Hepatocyte (in vitro differentiated cells): ENCODE results near the gene USP11. TPM values are rescaled to one million over a fixed set of nuclear protein-coding genes. Genes with fewer than 3 reads are reported as not detected.

ENCODE experiments used
- DNase-seq: peaks from one replicate; pipeline ENCODE4 v3.0.0-alpha.2; 2016; ENCODE audit warnings: low spot score
- H2AFZ ChIP-seq: fragments of 200-600 bp; sonication (generic); 2 replicates; pipeline ENCODE4 v1.6.0; 2016; ENCODE audit warnings: antibody characterized with exemption, mild to moderate bottlenecking
- H3K27ac ChIP-seq: fragments of 200-600 bp; sonication (generic); 2 replicates; pipeline ENCODE4 v1.5.1; 2016; ENCODE audit warnings: mild to moderate bottlenecking
- H3K27me3 ChIP-seq: fragments of 200-600 bp; sonication (generic); 2 replicates; pipeline ENCODE4 v1.6.1; 2016
- H3K36me3 ChIP-seq: fragments of 200-600 bp; sonication (generic); replicated peaks from 2 replicates; pipeline ENCODE4 v1.5.1; 2016; ENCODE audit warnings: low read depth; ENCODE audit not compliant: insufficient read depth
- H3K4me1 ChIP-seq: fragments of 200-600 bp; sonication (generic); 2 replicates; pipeline ENCODE4 v1.5.1; 2016; ENCODE audit warnings: mild to moderate bottlenecking, moderate library complexity; ENCODE audit not compliant: insufficient read depth
- H3K4me2 ChIP-seq: fragments of 200-600 bp; sonication (generic); 2 replicates; pipeline ENCODE4 v1.6.0; 2016
- H3K4me3 ChIP-seq: fragments of 200-600 bp; sonication (generic); 2 replicates; pipeline ENCODE4 v1.5.1; 2016; ENCODE audit warnings: mild to moderate bottlenecking
- H3K79me2 ChIP-seq: fragments of 200-600 bp; sonication (generic); 2 replicates; pipeline ENCODE4 v1.6.0; 2017; ENCODE audit warnings: mild to moderate bottlenecking
- H3K9me2 ChIP-seq: fragments of 200-600 bp; sonication (generic); replicated peaks from 2 replicates; pipeline ENCODE4 v1.6.0; 2017; ENCODE audit warnings: mild to moderate bottlenecking; ENCODE audit not compliant: insufficient read depth
- H3K9me3 ChIP-seq: fragments of 200-600 bp; sonication (generic); 2 replicates; pipeline ENCODE4 v1.5.1; 2016; ENCODE audit warnings: low read depth, mild to moderate bottlenecking
- H4K20me1 ChIP-seq: fragments of 200-600 bp; sonication (generic); 2 replicates; pipeline ENCODE4 v1.6.0; 2016; ENCODE audit warnings: mild to moderate bottlenecking; ENCODE audit not compliant: insufficient read depth, poor library complexity, severe bottlenecking
- CTCF ChIP-seq: fragments of 200-600 bp; sonication (generic); IDR thresholded peaks from 2 replicates; pipeline ENCODE4 v1.5.1; 2016; ENCODE audit warnings: antibody characterized with exemption, mild to moderate bottlenecking; ENCODE audit not compliant: poor library complexity
- EZH2 ChIP-seq: fragments of 200-600 bp; sonication (generic); IDR thresholded peaks from 2 replicates; pipeline ENCODE4 v1.6.1; 2016; ENCODE audit warnings: antibody characterized with exemption, mild to moderate bottlenecking, borderline replicate concordance
- EZH2phosphoT487 ChIP-seq: fragments of 200-600 bp; sonication (generic); IDR thresholded peaks from one replicate; pipeline ENCODE4 v1.6.1; 2018; ENCODE audit warnings: antibody characterized with exemption, mild to moderate bottlenecking, low read depth, moderate library complexity; ENCODE audit not compliant: unreplicated experiment, severe bottlenecking
- WGBS: methylation state at CpG from one replicate; pipeline ENCODE4 v1.1.6; 2016; ENCODE audit warnings: low lambda C conversion rate; ENCODE audit errors: missing lambda C conversion rate; 5-methylcytosine and 5-hydroxymethylcytosine counted together
- polyA plus RNA-seq: library from polyadenylated mRNA; unstranded; fragments of >200 nt; fragmentation: Nextera tagmentation; extraction: Ambion mirVana; gene quantifications from 2 replicates; pipeline ENCODE4 v1.2.1, GENCODE V29; 2016
- total RNA-seq: library from RNA; depleted of rRNA; stranded (reverse); fragments of >200 nt; gene quantifications from 2 replicates; pipeline ENCODE4 v1.2.3, GENCODE V29; 2014

USP11 gene
- total and polyA plus RNA-seq, 2 experiments from 2014 or later, result 89.2 to 199 TPM

GRCh38 chrX:47215291-47215900 lies 17.4 kb upstream of the USP11 start:
- no peaks in the 10 kb centered on the region for H3K27me3 ChIP-seq
- H3K9me2 ChIP-seq, result no peaks in the 10 kb centered on the region
- peak overlapping the region; percentile 90 for H3K27ac ChIP-seq
- 86% methylated on average over 12 of the region's 12 CpGs for WGBS
- TF ChIP-seq EZH2, result no peak
- no peak for TF ChIP-seq EZH2phosphoT487
- TF ChIP-seq CTCF, result no peak
- no peak overlapping the region for H3K4me3 ChIP-seq
- H3K9me3 ChIP-seq, result no peaks in the 10 kb centered on the region
- H3K36me3 ChIP-seq, result no peaks in the 10 kb centered on the region
- H4K20me1 ChIP-seq, result peaks cover 14% of the 10 kb centered on the region
- H3K4me1 ChIP-seq, result peaks cover 19% of the 10 kb centered on the region
- H3K79me2 ChIP-seq, result peaks cover 18% of the 10 kb centered on the region
- DNase-seq, result no peak
- no peak overlapping the region for H3K4me2 ChIP-seq
- H2AFZ ChIP-seq, result no peak overlapping the region

- peaks cover 25% of the 10 kb centered on the region for H4K20me1 ChIP-seq
- 82% methylated on average over 8 of the region's 8 CpGs for WGBS
- peak overlapping the region; percentile 70 for H3K4me2 ChIP-seq
- no peak for TF ChIP-seq CTCF
- TF ChIP-seq EZH2, result no peak
- DNase-seq, result no peak
- H3K79me2 ChIP-seq, result peaks cover 29% of the 10 kb centered on the region
- H3K9me2 ChIP-seq, result no peaks in the 10 kb centered on the region
- no peak overlapping the region for H2AFZ ChIP-seq
- H3K9me3 ChIP-seq, result no peaks in the 10 kb centered on the region
- H3K27ac ChIP-seq, result peak overlapping the region; percentile 90
- H3K36me3 ChIP-seq, result no peaks in the 10 kb centered on the region
- H3K4me3 ChIP-seq, result no peak overlapping the region
- no peaks in the 10 kb centered on the region for H3K27me3 ChIP-seq
- peaks cover 25% of the 10 kb centered on the region for H3K4me1 ChIP-seq
Measured at GRCh38 chrX:47216393-47216925, 16.4 kb upstream of the USP11 start.

GRCh38 chrX:47217121-47217851 lies 15.5 kb upstream of the USP11 start:
- Histone ChIP-seq H3K9me2 (no peaks in the 10 kb centered on the region), H3K4me3 (no peak overlapping the region), H3K27ac (peak overlapping the region; percentile 90), H2AFZ (no peak overlapping the region), H3K27me3 (no peaks in the 10 kb centered on the region), H4K20me1 (peaks cover 33% of the 10 kb centered on the region), H3K4me1 (peaks cover 25% of the 10 kb centered on the region), H3K9me3 (no peaks in the 10 kb centered on the region), H3K79me2 (peaks cover 37% of the 10 kb centered on the region), H3K4me2 (peak overlapping the region; percentile 70), H3K36me3 (no peaks in the 10 kb centered on the region)
- 8% methylated on average over 22 of the region's 22 CpGs for WGBS
- TF ChIP-seq CTCF (no peak), EZH2 (no peak), EZH2phosphoT487 (no peak)
- peak; percentile 82 for DNase-seq
